ENCODE results near the gene ANKRD33.

Gene ANKRD33

DNA sequence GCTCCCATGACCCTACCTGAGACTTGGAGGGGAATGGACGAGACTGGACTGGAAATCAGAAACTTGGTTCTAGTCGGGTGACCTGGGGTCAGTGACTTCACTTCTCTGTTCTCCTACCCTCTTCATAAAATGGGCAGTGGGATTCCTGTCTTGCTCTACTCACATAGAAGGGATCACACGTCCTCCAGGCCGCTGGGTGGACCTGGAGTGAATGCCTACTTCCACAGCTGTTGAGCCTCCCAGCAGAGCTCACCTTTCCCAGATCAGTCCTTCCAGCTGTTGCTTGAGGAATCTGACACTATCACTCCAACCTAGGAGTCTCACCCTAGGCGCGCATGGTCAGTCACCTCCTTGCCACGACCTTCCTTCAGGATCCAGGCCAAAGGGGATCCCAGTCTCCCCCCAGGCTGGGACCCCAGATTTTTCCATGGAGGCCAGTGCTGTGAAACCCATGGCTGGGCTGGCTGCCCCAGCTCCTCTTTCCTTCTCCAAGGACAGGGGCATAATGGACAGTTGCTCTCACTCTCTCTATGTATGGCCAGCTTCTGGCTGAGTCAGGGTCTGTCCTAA is 20.0 kb downstream of the ANKRD33 start:
- peak overlapping the region; percentile 60 to 75 for H3K4me3 ChIP-seq (ENCODE audit: low read depth in 1 of 2, low read length in 2 of 2)
- peaks cover 0 to 24% of the 10 kb centered on the region in 2 donors for H3K4me1 ChIP-seq (ENCODE audit: control insufficient read depth in 1 of 2, insufficient read depth in 2 of 2, low read length in 2 of 2)
- H3K36me3 ChIP-seq (ENCODE audit: control insufficient read depth in 1 of 2, insufficient read depth in 2 of 2, low read length in 2 of 2): no peaks in the 10 kb centered on the region
- peaks cover 6% of the 10 kb centered on the region for H3K27me3 ChIP-seq (ENCODE audit: low read depth, low read length)
- no peaks in the 10 kb centered on the region for H3K9me3 ChIP-seq (ENCODE audit: control insufficient read depth in 1 of 2, low read length in 2 of 2)
- peak overlapping the region; percentile 84 for H3K27ac ChIP-seq (ENCODE audit: low read length)

- Histone ChIP-seq H3K4me1 (ENCODE audit: control insufficient read depth in 1 of 2, insufficient read depth in 2 of 2, low read length in 2 of 2) (peaks cover 0 to 35% of the 10 kb centered on the region in 2 donors), H3K27ac (ENCODE audit: low read length) (peak overlapping the region; percentile 84), H3K27me3 (ENCODE audit: low read depth, low read length) (peaks cover 6% of the 10 kb centered on the region), H3K36me3 (ENCODE audit: control insufficient read depth in 1 of 2, insufficient read depth in 2 of 2, low read length in 2 of 2) (no peaks in the 10 kb centered on the region), H3K9me3 (ENCODE audit: control insufficient read depth in 1 of 2, low read length in 2 of 2) (no peaks in the 10 kb centered on the region), H3K4me3 (ENCODE audit: low read depth in 1 of 2, low read length in 2 of 2) (peak overlapping the region; percentile 60 to 75)
Measured at GRCh38 chr12:51908876-51909592, 21.1 kb downstream of the ANKRD33 start.

- peaks cover 0 to 5% of the 10 kb centered on the region in 2 donors for H3K36me3 ChIP-seq (ENCODE audit: control insufficient read depth in 1 of 2, insufficient read depth in 2 of 2, low read length in 2 of 2)
- H3K27ac ChIP-seq (ENCODE audit: low read length): peak overlapping the region; percentile 41
- H3K27me3 ChIP-seq (ENCODE audit: low read depth, low read length): peaks cover 6% of the 10 kb centered on the region
- H3K4me3 ChIP-seq (ENCODE audit: low read depth in 1 of 2, low read length in 2 of 2): peak overlapping the region in 1 of 2 donors; percentile 13
- H3K4me1 ChIP-seq (ENCODE audit: control insufficient read depth in 1 of 2, insufficient read depth in 2 of 2, low read length in 2 of 2): peaks cover 0 to 38% of the 10 kb centered on the region in 2 donors
- H3K9me3 ChIP-seq (ENCODE audit: control insufficient read depth in 1 of 2, low read length in 2 of 2): no peaks in the 10 kb centered on the region
Measured at GRCh38 chr12:51910168-51910567, 22.3 kb downstream of the ANKRD33 start.

- Histone ChIP-seq H3K36me3 (ENCODE audit: control insufficient read depth in 1 of 2, insufficient read depth in 2 of 2, low read length in 2 of 2) (peaks cover 0 to 8% of the 10 kb centered on the region in 2 donors), H3K4me1 (ENCODE audit: control insufficient read depth in 1 of 2, insufficient read depth in 2 of 2, low read length in 2 of 2) (peaks cover 0 to 38% of the 10 kb centered on the region in 2 donors), H3K27me3 (ENCODE audit: low read depth, low read length) (peaks cover 6% of the 10 kb centered on the region), H3K9me3 (ENCODE audit: control insufficient read depth in 1 of 2, low read length in 2 of 2) (no peaks in the 10 kb centered on the region), H3K27ac (ENCODE audit: low read length) (peak overlapping the region; percentile 47), H3K4me3 (ENCODE audit: low read depth in 1 of 2, low read length in 2 of 2) (no peak overlapping the region)
Measured at GRCh38 chr12:51910691-51911090, 22.8 kb downstream of the ANKRD33 start.

DNA sequence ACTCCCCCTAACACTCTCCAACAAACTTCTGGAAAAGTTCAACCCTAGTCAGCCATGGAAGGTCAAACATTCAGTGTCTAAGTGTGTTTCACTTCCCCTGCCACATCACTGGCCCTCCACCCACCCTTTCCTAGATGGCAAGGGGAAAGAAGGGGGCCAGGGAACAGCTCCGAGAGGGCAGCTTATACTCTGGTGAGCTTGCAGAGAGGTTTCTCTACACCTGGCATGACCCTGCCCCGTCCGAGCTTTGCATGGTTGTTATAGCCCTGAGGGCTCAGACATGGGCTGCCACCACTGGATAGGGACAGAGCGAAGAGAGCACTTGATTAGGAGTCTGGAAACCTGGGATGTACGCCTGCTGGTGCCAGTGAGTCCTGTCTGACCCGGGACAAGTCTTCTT is 23.4 kb downstream of the ANKRD33 start:
- Histone ChIP-seq H3K27ac (ENCODE audit: low read length) (no peak overlapping the region), H3K4me1 (ENCODE audit: control insufficient read depth in 1 of 2, insufficient read depth in 2 of 2, low read length in 2 of 2) (peaks cover 0 to 38% of the 10 kb centered on the region in 2 donors)

GRCh38 chr12:51911788-51912711 is 24.1 kb downstream of the ANKRD33 start:
- Histone ChIP-seq H3K4me1 (ENCODE audit: control insufficient read depth in 1 of 2, insufficient read depth in 2 of 2, low read length in 2 of 2) (peaks cover 0 to 37% of the 10 kb centered on the region in 2 donors), H3K9me3 (ENCODE audit: control insufficient read depth in 1 of 2, low read length in 2 of 2) (no peaks in the 10 kb centered on the region), H3K27me3 (ENCODE audit: low read depth, low read length) (peaks cover 6% of the 10 kb centered on the region), H3K4me3 (ENCODE audit: low read depth in 1 of 2, low read length in 2 of 2) (peak overlapping the region; percentile 7 to 17), H3K27ac (ENCODE audit: low read length) (peak overlapping the region; percentile 49), H3K36me3 (ENCODE audit: control insufficient read depth in 1 of 2, insufficient read depth in 2 of 2, low read length in 2 of 2) (peaks cover 0 to 8% of the 10 kb centered on the region in 2 donors)

More for the DNA sequence above, 23.4 kb downstream of the ANKRD33 start:
- Histone ChIP-seq H3K9me3 (ENCODE audit: control insufficient read depth in 1 of 2, low read length in 2 of 2) (no peaks in the 10 kb centered on the region), H3K4me3 (ENCODE audit: low read depth in 1 of 2, low read length in 2 of 2) (peak overlapping the region in 1 of 2 donors; percentile 7), H3K36me3 (ENCODE audit: control insufficient read depth in 1 of 2, insufficient read depth in 2 of 2, low read length in 2 of 2) (peaks cover 0 to 8% of the 10 kb centered on the region in 2 donors), H3K27me3 (ENCODE audit: low read depth, low read length) (peaks cover 6% of the 10 kb centered on the region)

DNA sequence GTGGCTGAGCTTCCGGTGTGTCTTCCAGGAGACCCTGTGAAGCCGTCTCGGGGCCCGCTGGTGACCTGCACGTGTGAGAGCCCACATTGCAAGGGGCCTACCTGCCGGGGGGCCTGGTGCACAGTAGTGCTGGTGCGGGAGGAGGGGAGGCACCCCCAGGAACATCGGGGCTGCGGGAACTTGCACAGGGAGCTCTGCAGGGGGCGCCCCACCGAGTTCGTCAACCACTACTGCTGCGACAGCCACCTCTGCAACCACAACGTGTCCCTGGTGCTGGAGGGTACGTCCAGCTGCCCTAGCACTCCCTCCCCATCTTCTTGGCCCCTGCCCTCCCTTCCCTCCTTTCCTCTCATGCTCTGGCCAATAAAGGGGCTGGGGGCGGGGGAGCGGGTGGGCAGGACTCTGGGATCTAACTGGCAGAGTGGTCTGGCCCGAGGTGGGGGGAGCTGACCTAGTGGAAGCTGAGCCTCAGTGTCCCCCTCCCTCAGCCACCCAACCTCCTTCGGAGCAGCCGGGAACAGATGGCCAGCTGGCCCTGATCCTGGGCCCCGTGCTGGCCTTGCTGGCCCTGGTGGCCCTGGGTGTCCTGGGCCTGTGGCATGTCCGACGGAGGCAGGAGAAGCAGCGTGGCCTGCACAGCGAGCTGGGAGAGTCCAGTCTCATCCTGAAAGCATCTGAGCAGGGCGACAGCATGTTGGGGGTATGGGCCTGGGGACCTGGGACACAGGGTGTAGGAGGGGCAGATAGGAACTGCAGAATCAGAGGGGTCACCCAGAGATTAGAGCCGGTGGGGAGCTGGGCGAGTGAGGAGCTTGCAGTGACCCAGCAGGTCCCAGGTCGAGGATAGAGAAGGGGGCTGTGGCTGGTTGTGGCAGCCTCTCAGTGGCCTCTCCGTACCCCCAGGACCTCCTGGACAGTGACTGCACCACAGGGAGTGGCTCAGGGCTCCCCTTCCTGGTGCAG is 25.4 kb downstream of the ANKRD33 start:
- no peaks in the 10 kb centered on the region for H3K27me3 ChIP-seq (ENCODE audit: low read depth, low read length)
- H3K27ac ChIP-seq (ENCODE audit: low read length): peak overlapping the region; percentile 49
- H3K9me3 ChIP-seq (ENCODE audit: control insufficient read depth in 1 of 2, low read length in 2 of 2): no peaks in the 10 kb centered on the region
- H3K36me3 ChIP-seq (ENCODE audit: control insufficient read depth in 1 of 2, insufficient read depth in 2 of 2, low read length in 2 of 2): peaks cover 0 to 8% of the 10 kb centered on the region in 2 donors
- peaks cover 0 to 34% of the 10 kb centered on the region in 2 donors for H3K4me1 ChIP-seq (ENCODE audit: control insufficient read depth in 1 of 2, insufficient read depth in 2 of 2, low read length in 2 of 2)
- peak overlapping the region in 1 of 2 donors; percentile 17 for H3K4me3 ChIP-seq (ENCODE audit: low read depth in 1 of 2, low read length in 2 of 2)

DNA sequence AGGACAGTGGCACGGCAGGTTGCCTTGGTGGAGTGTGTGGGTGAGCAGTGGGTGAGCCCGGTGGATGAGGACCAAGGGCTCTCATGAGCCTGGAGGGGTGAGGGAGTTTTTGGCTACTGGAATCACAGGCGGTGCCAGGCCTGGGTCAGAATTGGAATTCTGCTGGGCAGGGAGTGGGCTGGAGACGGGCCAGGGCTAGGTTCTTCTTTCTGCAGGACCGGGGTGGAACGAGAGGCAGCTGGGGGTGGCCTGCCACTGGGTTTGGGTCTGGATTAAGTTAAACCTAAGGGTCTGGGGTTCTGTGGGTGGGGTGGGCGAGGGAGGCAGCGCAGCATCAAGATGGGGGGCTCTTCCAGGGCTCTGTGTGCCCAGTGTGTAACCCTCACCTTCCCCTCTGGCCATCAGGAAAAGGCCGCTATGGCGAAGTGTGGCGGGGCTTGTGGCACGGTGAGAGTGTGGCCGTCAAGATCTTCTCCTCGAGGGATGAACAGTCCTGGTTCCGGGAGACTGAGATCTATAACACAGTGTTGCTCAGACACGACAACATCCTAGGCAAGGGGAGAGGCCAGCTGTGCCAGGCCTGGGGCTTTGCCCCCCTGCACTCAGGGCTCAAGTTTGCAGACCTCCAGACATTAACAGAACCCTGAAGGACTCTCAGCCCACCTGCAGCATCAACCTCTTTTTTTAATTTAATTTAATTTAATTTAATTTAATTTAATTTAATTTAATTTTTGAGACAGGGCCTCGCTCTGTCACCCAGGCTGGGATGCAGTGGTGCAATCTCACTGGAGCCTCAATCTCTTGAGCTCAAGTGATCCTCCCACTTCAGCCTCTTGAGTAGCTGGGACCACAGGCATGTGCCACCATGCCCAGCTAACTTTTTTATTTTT is 26.4 kb downstream of the ANKRD33 start:
- Histone ChIP-seq H3K4me1 (ENCODE audit: control insufficient read depth in 1 of 2, insufficient read depth in 2 of 2, low read length in 2 of 2) (peaks cover 0 to 34% of the 10 kb centered on the region in 2 donors), H3K27ac (ENCODE audit: low read length) (no peak overlapping the region), H3K36me3 (ENCODE audit: control insufficient read depth in 1 of 2, insufficient read depth in 2 of 2, low read length in 2 of 2) (peaks cover 0 to 8% of the 10 kb centered on the region in 2 donors), H3K4me3 (ENCODE audit: low read depth in 1 of 2, low read length in 2 of 2) (no peak overlapping the region), H3K27me3 (ENCODE audit: low read depth, low read length) (no peaks in the 10 kb centered on the region), H3K9me3 (ENCODE audit: control insufficient read depth in 1 of 2, low read length in 2 of 2) (no peaks in the 10 kb centered on the region)

DNA sequence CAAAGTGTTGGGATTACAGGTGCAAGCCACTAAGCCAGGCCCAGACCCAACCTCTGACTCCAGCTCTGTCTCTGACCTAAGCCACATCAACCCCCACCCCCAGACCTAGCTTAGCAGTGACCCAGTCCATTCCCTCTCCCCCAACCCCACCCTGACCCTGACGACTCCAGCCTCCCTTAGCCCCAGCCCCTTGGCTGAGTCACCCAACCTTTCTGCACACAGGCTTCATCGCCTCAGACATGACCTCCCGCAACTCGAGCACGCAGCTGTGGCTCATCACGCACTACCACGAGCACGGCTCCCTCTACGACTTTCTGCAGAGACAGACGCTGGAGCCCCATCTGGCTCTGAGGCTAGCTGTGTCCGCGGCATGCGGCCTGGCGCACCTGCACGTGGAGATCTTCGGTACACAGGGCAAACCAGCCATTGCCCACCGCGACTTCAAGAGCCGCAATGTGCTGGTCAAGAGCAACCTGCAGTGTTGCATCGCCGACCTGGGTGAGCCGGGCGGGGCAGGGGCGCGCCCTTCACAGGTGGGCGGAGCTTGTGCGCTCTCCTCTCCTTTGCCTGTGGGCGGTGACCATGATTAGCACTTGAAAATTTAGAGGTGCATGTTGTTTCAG is 27.2 kb downstream of the ANKRD33 start:
- no peaks in the 10 kb centered on the region for H3K9me3 ChIP-seq (ENCODE audit: control insufficient read depth in 1 of 2, low read length in 2 of 2)
- H3K36me3 ChIP-seq (ENCODE audit: control insufficient read depth in 1 of 2, insufficient read depth in 2 of 2, low read length in 2 of 2): peaks cover 0 to 8% of the 10 kb centered on the region in 2 donors
- no peaks in the 10 kb centered on the region for H3K27me3 ChIP-seq (ENCODE audit: low read depth, low read length)
- H3K27ac ChIP-seq (ENCODE audit: low read length): no peak overlapping the region
- no peak overlapping the region for H3K4me3 ChIP-seq (ENCODE audit: low read depth in 1 of 2, low read length in 2 of 2)
- H3K4me1 ChIP-seq (ENCODE audit: control insufficient read depth in 1 of 2, insufficient read depth in 2 of 2, low read length in 2 of 2): peaks cover 0 to 34% of the 10 kb centered on the region in 2 donors
